WI38 (cell line): Measurements from ENCODE around the gene KITLG.

ENCODE experiments used
- H3K4me3 ChIP-seq: 2 replicates; pipeline ENCODE4 v1.5.1; 2011; ENCODE audit warnings: low read depth, mild to moderate bottlenecking, control low read depth, low read length
- CTCF ChIP-seq: IDR thresholded peaks from 2 replicates; pipeline ENCODE4 v1.5.1; 2012; ENCODE audit warnings: low read depth, mild to moderate bottlenecking, control low read depth, low read length

The KITLG gene

GRCh38 chr12:88591343-88591742 lies 11.1 kb upstream of the KITLG start:
- H3K4me3 ChIP-seq: no peak overlapping the region
- TF ChIP-seq CTCF: no peak

DNA sequence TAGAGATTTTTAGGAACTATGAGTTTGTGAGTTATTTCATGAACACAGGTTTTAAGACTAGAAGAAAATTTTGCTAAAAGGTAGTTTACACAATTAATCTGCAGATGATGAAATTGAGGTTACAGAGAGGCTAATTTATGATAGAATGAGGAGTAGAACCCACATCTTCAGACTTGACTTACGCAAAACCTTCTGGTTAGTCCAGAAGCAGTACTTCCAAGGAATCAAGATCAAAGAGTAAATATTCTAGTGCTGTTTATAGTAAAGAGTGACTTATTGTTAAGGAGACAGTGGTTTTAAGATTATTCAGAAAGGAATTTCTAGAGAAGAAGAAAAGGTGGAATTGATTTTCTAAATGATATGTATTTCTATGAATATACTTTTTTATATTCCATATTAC lies 10.6 kb upstream of the KITLG start:
- no peak for TF ChIP-seq CTCF
- H3K4me3 ChIP-seq: no peak overlapping the region

- TF ChIP-seq CTCF: no peak
- no peak overlapping the region for H3K4me3 ChIP-seq
These were observed 4.8 kb upstream of the KITLG start for GRCh38 chr12:88585077-88585476.

GRCh38 chr12:88579601-88580050 lies 645 bp downstream of the KITLG start:
- peak overlapping the region; percentile 76 for H3K4me3 ChIP-seq
- TF ChIP-seq CTCF: no peak

DNA sequence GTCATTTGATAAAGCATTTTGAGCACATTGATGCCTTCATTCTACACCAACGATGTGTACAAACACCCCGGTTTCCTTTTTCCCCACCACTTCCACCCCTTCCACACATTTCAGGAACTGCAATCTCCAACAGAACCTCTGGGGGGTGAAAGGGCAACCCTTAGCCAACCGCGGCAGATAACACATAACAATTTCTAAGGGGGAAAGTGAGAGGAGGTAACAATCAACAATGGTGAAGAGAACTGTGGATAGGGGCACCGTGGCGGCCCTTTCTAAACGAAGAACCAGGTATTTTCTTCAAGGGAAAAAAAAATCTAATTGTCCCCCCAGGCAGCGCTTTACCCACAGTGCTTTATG lies 1.1 kb downstream of the KITLG start:
- peak overlapping the region; percentile 76 for H3K4me3 ChIP-seq
- peak; percentile 39 for TF ChIP-seq CTCF

- peak overlapping the region; percentile 76 for H3K4me3 ChIP-seq
- TF ChIP-seq CTCF: no peak
These were observed 1.8 kb downstream of the KITLG start for GRCh38 chr12:88578276-88579160.

DNA sequence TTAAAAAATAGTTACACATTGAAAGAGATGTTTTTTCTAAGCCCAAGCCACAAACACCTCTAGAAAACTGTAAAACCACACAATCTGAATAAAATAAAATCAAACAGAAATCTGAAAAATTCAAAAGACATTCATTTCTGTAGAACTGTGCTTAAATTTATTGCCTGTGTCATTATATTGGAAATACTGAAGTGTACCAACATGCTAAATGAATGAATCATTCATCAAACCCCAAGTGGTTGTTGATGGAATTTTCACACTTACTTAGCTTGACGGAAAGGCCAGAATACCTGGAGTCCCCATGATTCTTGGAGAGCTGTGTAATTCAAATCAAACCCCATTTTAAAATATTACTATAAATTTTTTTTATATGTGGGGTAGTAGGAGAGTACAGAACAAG lies 2.7 kb downstream of the KITLG start:
- no peak overlapping the region for H3K4me3 ChIP-seq
- TF ChIP-seq CTCF: no peak
